GM19397 (cell line): ENCODE data around the gene PREX1.

Experiments used
- ATAC-seq: cut with Tn5 transposase; IDR thresholded peaks from one replicate; pipeline ENCODE4 v1.9.1; 2021; ENCODE audit warnings: mild to moderate bottlenecking, moderate library complexity; ENCODE audit not compliant: unreplicated experiment

The PREX1 gene

GRCh38 chr20:48706710-48707365, 121.0 kb downstream of the PREX1 start:
- no peak for ATAC-seq

GRCh38 chr20:48706116-48706656, 121.6 kb downstream of the PREX1 start:
- no peak for ATAC-seq

- ATAC-seq, result no peak
Observed at GRCh38 chr20:48705240-48706115, 122.3 kb downstream of the PREX1 start.

GRCh38 chr20:48704761-48705160, 123.0 kb downstream of the PREX1 start:
- ATAC-seq, result no peak

GRCh38 chr20:48703511-48704219, 124.1 kb downstream of the PREX1 start:
- ATAC-seq, result no peak

GRCh38 chr20:48703107-48703506, 124.7 kb downstream of the PREX1 start:
- ATAC-seq, result no peak

GRCh38 chr20:48702455-48702913, 125.3 kb downstream of the PREX1 start:
- no peak for ATAC-seq

GRCh38 chr20:48701702-48702101, 126.1 kb downstream of the PREX1 start:
- no peak for ATAC-seq

- no peak for ATAC-seq
Observed at GRCh38 chr20:48698507-48699267, 129.1 kb downstream of the PREX1 start.

- ATAC-seq, result no peak
Observed at GRCh38 chr20:48697845-48698491, 129.8 kb downstream of the PREX1 start.

- no peak for ATAC-seq
Observed at GRCh38 chr20:48696671-48697070, 131.1 kb downstream of the PREX1 start.

- ATAC-seq, result no peak
Observed at GRCh38 chr20:48695738-48696137, 132.1 kb downstream of the PREX1 start.

- no peak for ATAC-seq
Observed at GRCh38 chr20:48695255-48695654, 132.5 kb downstream of the PREX1 start.

GRCh38 chr20:48694381-48694865, 133.4 kb downstream of the PREX1 start:
- no peak for ATAC-seq

- ATAC-seq, result no peak
Observed at GRCh38 chr20:48691523-48691922, 136.3 kb downstream of the PREX1 start.

GRCh38 chr20:48690888-48691287, 136.9 kb downstream of the PREX1 start:
- ATAC-seq, result no peak

GRCh38 chr20:48689874-48690571, 137.8 kb downstream of the PREX1 start:
- ATAC-seq, result no peak

- ATAC-seq, result no peak
Observed at GRCh38 chr20:48689388-48689787, 138.4 kb downstream of the PREX1 start.

- ATAC-seq, result no peak
Observed at GRCh38 chr20:48688579-48688978, 139.2 kb downstream of the PREX1 start.
